HEK293 (cell line): Measurements from ENCODE around the gene IL2RG.

Experiments used
- HOXD13 ChIP-seq: sonication (generic); formaldehyde crosslinking; IDR thresholded peaks from 2 replicates; pipeline ENCODE4 v1.8.0; 2022; ENCODE audit warnings: missing genetic modification reagents, borderline replicate concordance
- SALL2 ChIP-seq: fragments of 450-650 bp; formaldehyde crosslinking; IDR thresholded peaks from 2 replicates; pipeline ENCODE4 v1.5.0; 2017; ENCODE audit warnings: missing biosample characterization, mild to moderate bottlenecking, missing genetic modification characterization, borderline replicate concordance
- SP2 ChIP-seq: fragments of 450-650 bp; formaldehyde crosslinking; IDR thresholded peaks from 2 replicates; pipeline ENCODE4 v1.5.1; 2016; ENCODE audit warnings: missing biosample characterization, missing genetic modification characterization
- SP3 ChIP-seq: fragments of 450-650 bp; formaldehyde crosslinking; IDR thresholded peaks from 2 replicates; pipeline ENCODE4 v1.5.1; 2016; ENCODE audit warnings: missing biosample characterization, missing genetic modification characterization
- ZBTB1 ChIP-seq: fragments of 450-650 bp; formaldehyde crosslinking; IDR thresholded peaks from 2 replicates; pipeline ENCODE4 v1.5.1; 2016; ENCODE audit warnings: missing biosample characterization, missing genetic modification characterization
- ZFHX2 ChIP-seq: fragments of 450-650 bp; formaldehyde crosslinking; conservative IDR thresholded peaks from 2 replicates; pipeline ENCODE4 v1.5.1; 2016; ENCODE audit warnings: missing biosample characterization, missing genetic modification characterization
- ZFP3 ChIP-seq: fragments of 450-650 bp; formaldehyde crosslinking; IDR thresholded peaks from 2 replicates; pipeline ENCODE4 v1.5.1; 2016; ENCODE audit warnings: low read depth, missing biosample characterization, missing genetic modification characterization
- ZFP41 ChIP-seq: fragments of 450-650 bp; formaldehyde crosslinking; IDR thresholded peaks from 2 replicates; pipeline ENCODE4 v1.5.1; 2016; ENCODE audit warnings: missing biosample characterization, missing genetic modification characterization, borderline replicate concordance
- ZNF157 ChIP-seq: fragments of 450-650 bp; formaldehyde crosslinking; IDR thresholded peaks from 2 replicates; pipeline ENCODE4 v1.5.1; 2016; ENCODE audit warnings: missing biosample characterization, missing genetic modification characterization
- ZNF184 ChIP-seq: fragments of 450-650 bp; IDR thresholded peaks from 2 replicates; pipeline ENCODE4 v1.5.1; 2018; ENCODE audit warnings: missing biosample characterization, mild to moderate bottlenecking, missing genetic modification characterization
- ZNF2 ChIP-seq: fragments of 450-650 bp; formaldehyde crosslinking; IDR thresholded peaks from 2 replicates; pipeline ENCODE4 v1.5.1; 2016; ENCODE audit warnings: missing biosample characterization, missing genetic modification characterization
- ZNF223 ChIP-seq: fragments of 450-650 bp; formaldehyde crosslinking; IDR thresholded peaks from 2 replicates; pipeline ENCODE4 v1.5.1; 2016; ENCODE audit warnings: missing biosample characterization, missing genetic modification characterization
- ZNF292 ChIP-seq: fragments of 450-650 bp; formaldehyde crosslinking; IDR thresholded peaks from 2 replicates; pipeline ENCODE4 v1.5.1; 2016; ENCODE audit warnings: low read depth, missing biosample characterization, missing genetic modification characterization, borderline replicate concordance
- ZNF350 ChIP-seq: fragments of 450-650 bp; formaldehyde crosslinking; IDR thresholded peaks from 2 replicates; pipeline ENCODE4 v1.5.0; 2017; ENCODE audit warnings: missing biosample characterization, mild to moderate bottlenecking, missing genetic modification characterization
- ZNF398 ChIP-seq: fragments of 450-650 bp; formaldehyde crosslinking; IDR thresholded peaks from 2 replicates; pipeline ENCODE4 v1.5.1; 2017; ENCODE audit warnings: missing biosample characterization, missing genetic modification characterization
- ZNF426 ChIP-seq: fragments of 450-650 bp; formaldehyde crosslinking; IDR thresholded peaks from 2 replicates; pipeline ENCODE4 v1.5.1; 2017; ENCODE audit warnings: missing biosample characterization, missing genetic modification characterization, mild to moderate bottlenecking, inconsistent platforms, moderate library complexity
- ZNF48 ChIP-seq: fragments of 450-650 bp; formaldehyde crosslinking; IDR thresholded peaks from 2 replicates; pipeline ENCODE4 v1.5.1; 2016; ENCODE audit warnings: missing biosample characterization, missing genetic modification characterization
- ZNF555 ChIP-seq: fragments of 450-650 bp; formaldehyde crosslinking; conservative IDR thresholded peaks from 2 replicates; pipeline ENCODE4 v1.5.1; 2017; ENCODE audit warnings: missing biosample characterization, mild to moderate bottlenecking, missing genetic modification characterization, inconsistent platforms
- ZNF561 ChIP-seq: fragments of 450-650 bp; IDR thresholded peaks from 2 replicates; pipeline ENCODE4 v1.5.1; 2018; ENCODE audit warnings: missing biosample characterization, missing genetic modification characterization, borderline replicate concordance
- ZNF571 ChIP-seq: fragments of 450-650 bp; formaldehyde crosslinking; IDR thresholded peaks from 2 replicates; pipeline ENCODE4 v1.5.0; 2017; ENCODE audit warnings: missing biosample characterization, missing genetic modification characterization
- ZNF610 ChIP-seq: fragments of 450-650 bp; formaldehyde crosslinking; IDR thresholded peaks from 2 replicates; pipeline ENCODE4 v1.5.1; 2016; ENCODE audit warnings: missing biosample characterization, missing genetic modification characterization, borderline replicate concordance
- ZNF623 ChIP-seq: fragments of 450-650 bp; formaldehyde crosslinking; IDR thresholded peaks from 2 replicates; pipeline ENCODE4 v1.5.1; 2016; ENCODE audit warnings: missing biosample characterization, missing genetic modification characterization
- ZNF629 ChIP-seq: fragments of 450-650 bp; formaldehyde crosslinking; IDR thresholded peaks from 2 replicates; pipeline ENCODE4 v1.5.1; 2017; ENCODE audit warnings: missing biosample characterization, missing genetic modification characterization
- ZNF639 ChIP-seq: fragments of 450-650 bp; formaldehyde crosslinking; IDR thresholded peaks from 2 replicates; pipeline ENCODE4 v1.5.1; 2016; ENCODE audit warnings: missing biosample characterization, missing genetic modification characterization
- ZNF664 ChIP-seq: fragments of 450-650 bp; formaldehyde crosslinking; IDR thresholded peaks from 2 replicates; pipeline ENCODE4 v1.5.1; 2016; ENCODE audit warnings: missing biosample characterization, missing genetic modification characterization
- ZNF677 ChIP-seq: fragments of 450-650 bp; IDR thresholded peaks from 2 replicates; pipeline ENCODE4 v1.5.0; 2018; ENCODE audit warnings: missing biosample characterization, mild to moderate bottlenecking, missing genetic modification characterization, moderate library complexity
- ZSCAN16 ChIP-seq: fragments of 450-650 bp; formaldehyde crosslinking; IDR thresholded peaks from 2 replicates; pipeline ENCODE4 v1.5.1; 2016; ENCODE audit warnings: missing biosample characterization, missing genetic modification characterization
- TF ChIP-seq, protein P1 (sequence below): fragments of 450-650 bp; formaldehyde crosslinking; IDR thresholded peaks from 2 replicates; pipeline ENCODE4; 2016; ENCODE audit warnings: missing biosample characterization, missing genetic modification characterization
- TF ChIP-seq, protein P2 (sequence below): fragments of 450-650 bp; formaldehyde crosslinking; IDR thresholded peaks from 2 replicates; pipeline ENCODE4 v1.5.1; 2016; ENCODE audit warnings: missing biosample characterization, missing genetic modification characterization, low read depth
- TF ChIP-seq, protein P3 (sequence below): fragments of 450-650 bp; formaldehyde crosslinking; IDR thresholded peaks from 2 replicates; pipeline ENCODE4 v1.5.1; 2016; ENCODE audit warnings: missing biosample characterization, missing genetic modification characterization, borderline replicate concordance
- TF ChIP-seq, protein P4 (sequence below): IDR thresholded peaks from 2 replicates; pipeline ENCODE4 v1.6.1; 2011; ENCODE audit warnings: mild to moderate bottlenecking, low read depth, low read length, borderline replicate concordance

The IL2RG gene

GRCh38 chrX:71095981-71096759 is 15.2 kb downstream of the IL2RG start (continued):
- TF ChIP-seq SP3 (peak; percentile 61), ZFP41 (tag by site-specific recombination) (no peak), ZNF623 (tag by site-specific recombination) (0 out of 2 replicates have a peak, but pooled peaks have one; percentile 5), ZNF561 (tag by site-specific recombination) (no peak), ZNF571 (tag by site-specific recombination) (no peak), ZFHX2 (tag by site-specific recombination) (0 out of 2 replicates have a peak, but pooled peaks have one; percentile 13), ZNF292 (tag by site-specific recombination) (no peak), ZBTB1 (tag by site-specific recombination) (no peak), ZNF664 (tag by site-specific recombination) (no peak), SALL2 (tag by site-specific recombination) (no peak), ZNF426 (tag by site-specific recombination) (no peak), ZNF639 (tag by site-specific recombination) (no peak), SP2 (tag by site-specific recombination) (peak; percentile 68), ZNF223 (no peak), ZNF629 (tag by site-specific recombination) (no peak), ZNF398 (peak; percentile 91), ZNF555 (tag by site-specific recombination) (no peak), HOXD13 (CRISPR knock-in tag) (no peak), ZNF610 (tag by site-specific recombination) (no peak), ZNF350 (no peak), ZNF677 (tag by site-specific recombination) (no peak), ZNF157 (no peak), ZFP3 (tag by site-specific recombination) (no peak), ZNF184 (tag by site-specific recombination) (no peak), ZNF48 (tag by site-specific recombination) (no peak), ZSCAN16 (tag by site-specific recombination) (no peak), ZNF2 (tag by site-specific recombination) (no peak)
- TF ChIP-seq, protein P1, sequence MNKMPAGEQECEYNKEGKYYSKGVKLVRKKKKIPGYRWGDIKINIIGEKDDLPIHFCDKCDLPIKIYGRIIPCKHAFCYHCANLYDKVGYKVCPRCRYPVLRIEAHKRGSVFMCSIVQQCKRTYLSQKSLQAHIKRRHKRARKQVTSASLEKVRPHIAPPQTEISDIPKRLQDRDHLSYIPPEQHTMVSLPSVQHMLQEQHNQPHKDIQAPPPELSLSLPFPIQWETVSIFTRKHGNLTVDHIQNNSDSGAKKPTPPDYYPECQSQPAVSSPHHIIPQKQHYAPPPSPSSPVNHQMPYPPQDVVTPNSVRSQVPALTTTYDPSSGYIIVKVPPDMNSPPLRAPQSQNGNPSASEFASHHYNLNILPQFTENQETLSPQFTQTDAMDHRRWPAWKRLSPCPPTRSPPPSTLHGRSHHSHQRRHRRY (tag by site-specific recombination) = no peak
- TF ChIP-seq, protein P2, sequence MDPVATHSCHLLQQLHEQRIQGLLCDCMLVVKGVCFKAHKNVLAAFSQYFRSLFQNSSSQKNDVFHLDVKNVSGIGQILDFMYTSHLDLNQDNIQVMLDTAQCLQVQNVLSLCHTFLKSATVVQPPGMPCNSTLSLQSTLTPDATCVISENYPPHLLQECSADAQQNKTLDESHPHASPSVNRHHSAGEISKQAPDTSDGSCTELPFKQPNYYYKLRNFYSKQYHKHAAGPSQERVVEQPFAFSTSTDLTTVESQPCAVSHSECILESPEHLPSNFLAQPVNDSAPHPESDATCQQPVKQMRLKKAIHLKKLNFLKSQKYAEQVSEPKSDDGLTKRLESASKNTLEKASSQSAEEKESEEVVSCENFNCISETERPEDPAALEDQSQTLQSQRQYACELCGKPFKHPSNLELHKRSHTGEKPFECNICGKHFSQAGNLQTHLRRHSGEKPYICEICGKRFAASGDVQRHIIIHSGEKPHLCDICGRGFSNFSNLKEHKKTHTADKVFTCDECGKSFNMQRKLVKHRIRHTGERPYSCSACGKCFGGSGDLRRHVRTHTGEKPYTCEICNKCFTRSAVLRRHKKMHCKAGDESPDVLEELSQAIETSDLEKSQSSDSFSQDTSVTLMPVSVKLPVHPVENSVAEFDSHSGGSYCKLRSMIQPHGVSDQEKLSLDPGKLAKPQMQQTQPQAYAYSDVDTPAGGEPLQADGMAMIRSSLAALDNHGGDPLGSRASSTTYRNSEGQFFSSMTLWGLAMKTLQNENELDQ (tag by site-specific recombination) = no peak
- TF ChIP-seq, protein P3, sequence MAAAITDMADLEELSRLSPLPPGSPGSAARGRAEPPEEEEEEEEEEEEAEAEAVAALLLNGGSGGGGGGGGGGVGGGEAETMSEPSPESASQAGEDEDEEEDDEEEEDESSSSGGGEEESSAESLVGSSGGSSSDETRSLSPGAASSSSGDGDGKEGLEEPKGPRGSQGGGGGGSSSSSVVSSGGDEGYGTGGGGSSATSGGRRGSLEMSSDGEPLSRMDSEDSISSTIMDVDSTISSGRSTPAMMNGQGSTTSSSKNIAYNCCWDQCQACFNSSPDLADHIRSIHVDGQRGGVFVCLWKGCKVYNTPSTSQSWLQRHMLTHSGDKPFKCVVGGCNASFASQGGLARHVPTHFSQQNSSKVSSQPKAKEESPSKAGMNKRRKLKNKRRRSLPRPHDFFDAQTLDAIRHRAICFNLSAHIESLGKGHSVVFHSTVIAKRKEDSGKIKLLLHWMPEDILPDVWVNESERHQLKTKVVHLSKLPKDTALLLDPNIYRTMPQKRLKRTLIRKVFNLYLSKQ = no peak
- TF ChIP-seq, protein P4, sequence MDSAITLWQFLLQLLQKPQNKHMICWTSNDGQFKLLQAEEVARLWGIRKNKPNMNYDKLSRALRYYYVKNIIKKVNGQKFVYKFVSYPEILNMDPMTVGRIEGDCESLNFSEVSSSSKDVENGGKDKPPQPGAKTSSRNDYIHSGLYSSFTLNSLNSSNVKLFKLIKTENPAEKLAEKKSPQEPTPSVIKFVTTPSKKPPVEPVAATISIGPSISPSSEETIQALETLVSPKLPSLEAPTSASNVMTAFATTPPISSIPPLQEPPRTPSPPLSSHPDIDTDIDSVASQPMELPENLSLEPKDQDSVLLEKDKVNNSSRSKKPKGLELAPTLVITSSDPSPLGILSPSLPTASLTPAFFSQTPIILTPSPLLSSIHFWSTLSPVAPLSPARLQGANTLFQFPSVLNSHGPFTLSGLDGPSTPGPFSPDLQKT = no peak
